Astrocyte (in vitro differentiated cells and primary cell): Measurements from ENCODE around the gene HBA1.
"Not testable (repeated sequence)": the region's sequence is repeated elsewhere in the genome, so short reads cannot be mapped to it uniquely, and the experiment has no call there.

Experiments
- CTCF ChIP-seq: IDR thresholded peaks from 2 replicates; pipeline ENCODE4 v1.5.1; 2011; ENCODE audit warnings: low read depth, mild to moderate bottlenecking, inconsistent platforms, low read length, moderate library complexity; ENCODE audit not compliant: insufficient read depth
- EZH2 ChIP-seq: IDR thresholded peaks from 2 replicates; pipeline ENCODE4 v1.6.1; 2012; ENCODE audit warnings: mild to moderate bottlenecking, low read length, inconsistent platforms; ENCODE audit not compliant: insufficient read depth

GRCh38 chr16:209359-209758 lies 32.9 kb downstream of the HBA1 start:
- not testable (repeated sequence) for TF ChIP-seq CTCF, EZH2
